Inflammatory macrophage (primary cell): Measurements from ENCODE around the gene ARF1.

ENCODE experiments used
- DNase-seq, 2 donors: peaks; one replicate each; pipeline ENCODE4 v3.0.0-alpha.2; 2020 to 2022

The ARF1 gene

DNA sequence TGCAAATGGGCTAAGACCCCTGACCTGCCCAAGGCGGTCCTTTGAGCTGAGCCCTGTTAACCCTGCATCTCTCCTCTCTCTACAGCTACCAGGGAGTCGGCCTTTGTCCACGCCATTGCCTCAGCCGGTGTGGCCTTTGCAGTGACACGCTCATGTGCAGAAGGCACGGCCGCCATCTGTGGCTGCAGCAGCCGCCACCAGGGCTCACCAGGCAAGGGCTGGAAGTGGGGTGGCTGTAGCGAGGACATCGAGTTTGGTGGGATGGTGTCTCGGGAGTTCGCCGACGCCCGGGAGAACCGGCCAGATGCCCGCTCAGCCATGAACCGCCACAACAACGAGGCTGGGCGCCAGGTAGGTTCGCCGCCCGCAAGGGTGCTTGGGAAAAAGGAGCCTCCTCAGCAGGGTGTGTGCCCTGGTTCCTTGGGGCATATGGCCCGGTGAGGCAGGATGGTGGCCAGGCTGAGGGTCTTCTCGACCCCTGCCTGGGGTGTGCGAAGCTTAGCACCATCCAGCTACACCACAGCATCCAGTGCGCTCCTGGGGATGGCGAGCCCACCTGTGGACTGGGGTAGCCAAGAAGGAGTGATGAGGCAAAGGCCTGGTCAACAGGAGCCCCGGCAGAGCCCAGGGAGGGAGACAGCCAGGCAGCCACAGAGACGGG is 31.8 kb upstream of the ARF1 start:
- DNase-seq = no peak

DNA sequence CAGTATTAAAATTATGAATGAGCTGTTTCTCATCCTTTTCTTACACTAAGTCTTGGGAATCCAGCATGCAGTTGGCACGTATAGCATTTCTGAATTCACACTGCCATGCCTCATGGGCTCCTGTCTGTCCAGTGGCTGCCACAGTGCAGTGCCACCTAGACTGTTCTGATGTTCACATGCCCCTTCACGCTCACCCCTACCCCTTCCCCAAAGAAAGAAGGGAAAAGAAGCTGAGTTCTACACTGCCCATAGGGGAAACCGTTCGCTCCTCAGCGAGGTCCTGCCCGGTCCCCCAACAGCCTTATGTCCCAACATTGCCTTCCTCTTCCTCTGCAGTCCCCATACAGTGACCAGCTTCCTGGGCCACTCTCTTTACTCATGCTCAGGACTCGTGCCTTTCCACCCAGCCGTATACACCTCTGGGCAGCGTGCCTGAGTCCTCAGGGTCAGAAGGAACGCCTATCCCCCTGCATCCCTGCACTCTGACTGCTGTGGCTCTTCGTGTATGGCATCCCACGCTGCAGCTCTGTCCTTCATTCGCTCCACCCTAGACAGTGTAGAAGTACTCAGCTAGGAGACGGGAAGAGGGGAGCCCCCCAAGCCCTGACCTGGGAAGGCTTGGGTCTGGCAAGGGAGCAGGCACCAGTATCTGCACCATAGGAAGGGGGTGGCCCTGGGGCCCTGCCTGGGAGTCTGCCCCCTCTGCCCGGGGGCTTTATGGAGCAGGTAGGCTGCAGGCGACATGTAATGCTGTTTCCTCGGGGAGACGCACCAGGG is 24.1 kb upstream of the ARF1 start:
- DNase-seq = no peak

DNA sequence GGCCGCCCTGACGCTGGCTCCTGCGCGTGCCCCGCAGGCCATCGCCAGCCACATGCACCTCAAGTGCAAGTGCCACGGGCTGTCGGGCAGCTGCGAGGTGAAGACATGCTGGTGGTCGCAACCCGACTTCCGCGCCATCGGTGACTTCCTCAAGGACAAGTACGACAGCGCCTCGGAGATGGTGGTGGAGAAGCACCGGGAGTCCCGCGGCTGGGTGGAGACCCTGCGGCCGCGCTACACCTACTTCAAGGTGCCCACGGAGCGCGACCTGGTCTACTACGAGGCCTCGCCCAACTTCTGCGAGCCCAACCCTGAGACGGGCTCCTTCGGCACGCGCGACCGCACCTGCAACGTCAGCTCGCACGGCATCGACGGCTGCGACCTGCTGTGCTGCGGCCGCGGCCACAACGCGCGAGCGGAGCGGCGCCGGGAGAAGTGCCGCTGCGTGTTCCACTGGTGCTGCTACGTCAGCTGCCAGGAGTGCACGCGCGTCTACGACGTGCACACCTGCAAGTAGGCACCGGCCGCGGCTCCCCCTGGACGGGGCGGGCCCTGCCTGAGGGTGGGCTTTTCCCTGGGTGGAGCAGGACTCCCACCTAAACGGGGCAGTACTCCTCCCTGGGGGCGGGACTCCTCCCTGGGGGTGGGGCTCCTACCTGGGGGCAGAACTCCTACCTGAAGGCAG is 23.4 kb upstream of the ARF1 start:
- DNase-seq = no peak

DNA sequence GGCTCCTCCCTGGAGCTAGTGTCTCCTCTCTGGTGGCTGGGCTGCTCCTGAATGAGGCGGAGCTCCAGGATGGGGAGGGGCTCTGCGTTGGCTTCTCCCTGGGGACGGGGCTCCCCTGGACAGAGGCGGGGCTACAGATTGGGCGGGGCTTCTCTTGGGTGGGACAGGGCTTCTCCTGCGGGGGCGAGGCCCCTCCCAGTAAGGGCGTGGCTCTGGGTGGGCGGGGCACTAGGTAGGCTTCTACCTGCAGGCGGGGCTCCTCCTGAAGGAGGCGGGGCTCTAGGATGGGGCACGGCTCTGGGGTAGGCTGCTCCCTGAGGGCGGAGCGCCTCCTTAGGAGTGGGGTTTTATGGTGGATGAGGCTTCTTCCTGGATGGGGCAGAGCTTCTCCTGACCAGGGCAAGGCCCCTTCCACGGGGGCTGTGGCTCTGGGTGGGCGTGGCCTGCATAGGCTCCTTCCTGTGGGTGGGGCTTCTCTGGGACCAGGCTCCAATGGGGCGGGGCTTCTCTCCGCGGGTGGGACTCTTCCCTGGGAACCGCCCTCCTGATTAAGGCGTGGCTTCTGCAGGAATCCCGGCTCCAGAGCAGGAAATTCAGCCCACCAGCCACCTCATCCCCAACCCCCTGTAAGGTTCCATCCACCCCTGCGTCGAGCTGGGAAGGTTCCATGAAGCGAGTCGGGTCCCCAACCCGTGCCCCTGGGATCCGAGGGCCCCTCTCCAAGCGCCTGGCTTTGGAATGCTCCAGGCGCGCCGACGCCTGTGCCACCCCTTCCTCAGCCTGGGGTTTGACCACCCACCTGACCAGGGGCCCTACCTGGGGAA is 22.7 kb upstream of the ARF1 start:
- peak; percentile 11 to 18 for DNase-seq

DNA sequence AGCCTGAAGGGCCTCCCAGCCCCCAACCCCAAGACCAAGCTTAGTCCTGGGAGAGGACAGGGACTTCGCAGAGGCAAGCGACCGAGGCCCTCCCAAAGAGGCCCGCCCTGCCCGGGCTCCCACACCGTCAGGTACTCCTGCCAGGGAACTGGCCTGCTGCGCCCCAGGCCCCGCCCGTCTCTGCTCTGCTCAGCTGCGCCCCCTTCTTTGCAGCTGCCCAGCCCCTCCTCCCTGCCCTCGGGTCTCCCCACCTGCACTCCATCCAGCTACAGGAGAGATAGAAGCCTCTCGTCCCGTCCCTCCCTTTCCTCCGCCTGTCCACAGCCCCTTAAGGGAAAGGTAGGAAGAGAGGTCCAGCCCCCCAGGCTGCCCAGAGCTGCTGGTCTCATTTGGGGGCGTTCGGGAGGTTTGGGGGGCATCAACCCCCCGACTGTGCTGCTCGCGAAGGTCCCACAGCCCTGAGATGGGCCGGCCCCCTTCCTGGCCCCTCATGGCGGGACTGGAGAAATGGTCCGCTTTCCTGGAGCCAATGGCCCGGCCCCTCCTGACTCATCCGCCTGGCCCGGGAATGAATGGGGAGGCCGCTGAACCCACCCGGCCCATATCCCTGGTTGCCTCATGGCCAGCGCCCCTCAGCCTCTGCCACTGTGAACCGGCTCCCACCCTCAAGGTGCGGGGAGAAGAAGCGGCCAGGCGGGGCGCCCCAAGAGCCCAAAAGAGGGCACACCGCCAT is 21.9 kb upstream of the ARF1 start:
- no peak for DNase-seq

DNA sequence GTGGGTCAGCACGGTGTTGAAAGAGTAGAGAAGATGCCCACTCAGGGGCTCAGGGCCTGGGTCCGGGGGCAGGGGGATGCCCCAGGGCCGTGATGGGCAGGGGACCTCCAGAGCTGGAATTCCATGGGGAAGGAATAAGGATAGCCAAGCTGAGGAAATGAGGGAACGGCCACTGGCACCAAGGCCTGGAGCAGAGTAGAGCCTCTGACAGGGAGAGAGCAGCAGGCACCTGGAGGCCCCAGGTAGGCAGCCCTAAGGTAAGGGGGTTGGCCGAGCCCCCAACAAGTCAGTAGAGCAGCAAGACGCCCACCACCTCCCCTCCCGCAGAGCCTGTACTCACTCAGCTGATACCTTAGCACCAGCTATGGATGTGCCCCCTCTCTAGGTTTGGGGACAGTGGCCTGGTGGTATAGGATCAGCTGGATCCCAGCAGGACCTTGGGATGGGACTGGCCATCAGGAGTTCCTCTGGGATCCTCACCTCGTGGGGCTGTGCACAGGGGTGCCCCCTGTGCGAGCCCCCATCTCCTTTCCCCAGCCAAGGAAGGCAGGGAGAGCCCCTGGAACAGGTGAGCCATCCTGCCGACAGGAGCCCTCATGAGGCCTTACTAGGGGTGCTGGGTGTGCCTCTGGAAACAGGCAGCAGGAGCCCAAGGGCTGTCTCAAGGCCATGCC is 21.0 kb upstream of the ARF1 start:
- DNase-seq = no peak

DNA sequence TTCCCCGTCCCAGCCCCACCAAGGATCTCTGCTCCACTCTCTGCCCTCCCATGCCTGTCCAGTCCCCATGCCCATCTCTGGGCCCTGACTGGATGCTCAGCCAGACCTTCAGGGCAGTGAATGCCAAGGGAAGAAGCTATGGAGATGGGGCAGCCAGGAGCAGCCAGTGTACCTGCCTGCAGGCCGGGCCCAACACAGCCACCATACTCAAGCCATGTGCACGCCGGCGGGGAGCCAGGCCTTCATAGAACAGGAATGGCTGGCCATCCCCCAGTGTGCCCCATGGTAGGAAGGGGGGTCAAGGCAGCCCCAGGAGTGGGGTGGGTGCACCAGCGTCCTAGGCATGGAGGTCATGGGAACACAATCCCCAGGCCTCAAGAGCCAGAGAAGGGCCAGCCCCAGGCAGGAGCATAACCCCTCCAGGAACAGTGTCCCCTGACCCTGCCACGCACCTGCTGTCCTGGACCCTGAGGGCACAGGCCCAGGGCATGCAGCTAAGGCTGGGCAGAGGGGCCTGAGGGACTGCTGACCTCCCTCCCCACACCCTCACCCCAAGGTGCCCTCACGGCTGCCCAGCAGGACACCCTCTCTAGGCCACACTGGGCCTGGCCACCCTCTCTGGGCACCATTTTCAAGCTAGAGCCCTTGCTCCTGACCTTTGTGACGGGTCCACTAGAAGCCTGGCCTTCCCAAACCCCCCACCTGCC is 20.3 kb upstream of the ARF1 start:
- DNase-seq = no peak

DNA sequence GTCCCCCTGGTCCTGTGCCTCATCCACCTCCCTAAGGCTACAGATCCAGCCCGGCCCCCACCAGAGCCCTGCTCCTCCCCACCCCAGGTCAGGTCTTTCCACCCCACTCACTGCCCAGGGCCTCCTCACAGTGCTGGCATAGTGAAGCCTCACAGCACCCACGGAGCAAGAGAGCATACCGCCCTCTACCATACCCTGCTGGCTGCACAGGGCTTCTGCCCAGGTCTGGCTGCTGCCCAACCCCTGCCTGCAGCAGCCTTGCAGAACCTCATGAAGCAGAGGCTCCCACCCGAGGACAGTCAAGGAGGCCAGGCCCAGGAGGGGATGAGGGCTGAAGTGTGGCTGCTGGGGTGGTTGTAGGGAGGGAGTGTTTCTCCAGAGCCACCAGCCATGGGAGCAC is 19.7 kb upstream of the ARF1 start:
- DNase-seq = no peak

DNA sequence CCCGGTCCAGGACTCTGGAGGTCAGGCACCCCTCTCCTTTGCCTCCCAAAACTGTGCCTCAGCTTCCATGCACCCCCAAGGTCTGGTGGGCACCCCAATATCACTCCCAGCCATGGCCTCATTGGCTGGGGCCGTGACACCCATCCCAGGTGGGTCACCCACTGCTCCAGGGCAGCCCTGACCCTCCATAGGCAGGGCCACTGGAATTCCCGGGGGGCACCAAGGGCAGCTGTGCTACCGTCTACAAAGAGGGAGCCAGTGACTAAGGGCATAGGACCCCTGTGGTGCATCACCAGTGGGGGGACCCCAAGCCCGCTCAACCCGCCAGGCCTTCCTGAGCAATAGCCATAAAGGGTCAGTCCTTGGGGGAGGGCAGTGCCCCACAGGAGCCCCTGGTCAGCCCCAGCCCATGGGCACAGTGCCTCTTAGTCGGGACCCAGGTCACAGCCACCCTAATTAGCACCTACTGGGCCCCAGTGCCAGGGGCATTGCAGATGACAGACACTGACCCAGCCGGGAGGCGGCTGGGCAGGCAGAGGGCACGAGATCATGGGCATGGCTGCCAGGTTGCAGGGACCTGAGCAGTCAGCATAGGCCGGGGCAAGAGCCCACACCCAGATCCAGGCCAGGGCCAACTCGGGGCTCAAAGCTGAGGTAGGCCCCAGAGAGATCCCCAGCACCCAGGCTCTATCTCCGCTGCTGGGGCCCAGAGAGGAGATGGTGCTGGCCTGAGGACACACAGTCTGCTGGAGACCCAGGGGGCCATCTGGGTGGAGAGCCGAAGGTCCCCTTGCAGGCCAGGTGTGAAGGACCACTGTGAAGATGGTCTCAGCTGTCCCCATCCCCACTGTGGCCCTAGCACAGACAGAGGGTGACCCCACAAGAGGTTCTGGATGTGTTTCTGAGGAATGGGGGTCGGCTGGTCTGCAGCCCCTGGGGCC is 19.0 kb upstream of the ARF1 start:
- no peak for DNase-seq

DNA sequence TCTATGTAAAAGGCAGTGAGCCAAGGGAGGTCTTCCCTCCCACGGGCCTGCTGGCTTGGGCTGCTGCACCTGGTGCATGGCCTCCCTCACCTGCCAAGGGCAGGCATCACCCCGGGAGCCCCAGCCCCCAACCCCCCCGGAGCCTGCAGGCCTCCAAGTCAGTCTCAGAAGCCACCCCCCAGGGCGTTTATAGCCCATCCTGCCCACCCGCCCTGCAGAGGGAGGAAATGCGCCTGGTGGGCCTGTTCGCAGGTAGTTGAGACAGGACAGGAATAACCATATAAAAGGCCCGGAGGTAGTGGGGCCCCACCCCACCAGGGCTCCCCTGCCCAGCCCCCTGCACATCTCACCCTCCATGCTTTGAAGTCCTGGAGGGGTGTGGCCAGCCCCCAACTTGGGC is 18.2 kb upstream of the ARF1 start:
- DNase-seq = no peak

DNA sequence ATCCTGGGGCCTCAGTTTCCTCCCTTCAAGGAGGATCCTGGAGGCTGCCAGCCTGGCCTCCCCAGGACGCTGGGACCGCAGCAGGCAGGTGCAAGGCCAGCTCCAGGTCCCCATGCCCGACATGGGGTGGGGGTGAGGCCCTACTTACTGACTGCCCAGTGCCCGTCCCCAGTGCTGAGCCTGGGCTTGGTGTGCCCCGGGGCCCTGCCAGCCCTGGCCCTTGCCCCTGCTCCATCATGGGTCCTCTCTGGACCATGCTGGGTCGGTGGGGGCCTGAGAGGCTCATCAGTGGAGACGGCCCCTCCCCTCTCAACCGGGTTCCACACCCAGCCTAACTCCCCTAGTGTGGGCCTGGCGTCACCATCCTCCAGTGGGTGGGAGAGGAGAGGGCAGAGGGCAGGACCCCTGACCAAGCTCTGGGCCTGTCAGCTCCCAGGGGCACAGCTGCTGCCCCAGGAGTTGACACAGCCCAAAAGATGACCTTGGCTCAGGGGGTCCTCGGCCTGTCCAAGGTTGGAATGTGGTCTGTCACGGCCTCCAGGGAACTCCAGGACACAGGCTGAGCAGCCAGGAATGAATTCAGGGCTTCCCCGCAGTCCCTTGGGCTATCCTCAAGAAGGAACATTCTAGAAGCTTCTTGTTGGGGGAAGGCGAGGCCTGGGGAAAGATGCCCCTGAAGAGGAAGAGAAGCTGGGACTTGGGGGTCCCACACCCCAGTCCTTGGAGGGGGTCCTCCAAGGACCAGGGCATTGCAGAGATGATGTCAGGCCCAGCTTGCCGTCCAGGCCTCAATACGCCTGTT is 17.6 kb upstream of the ARF1 start:
- no peak for DNase-seq

DNA sequence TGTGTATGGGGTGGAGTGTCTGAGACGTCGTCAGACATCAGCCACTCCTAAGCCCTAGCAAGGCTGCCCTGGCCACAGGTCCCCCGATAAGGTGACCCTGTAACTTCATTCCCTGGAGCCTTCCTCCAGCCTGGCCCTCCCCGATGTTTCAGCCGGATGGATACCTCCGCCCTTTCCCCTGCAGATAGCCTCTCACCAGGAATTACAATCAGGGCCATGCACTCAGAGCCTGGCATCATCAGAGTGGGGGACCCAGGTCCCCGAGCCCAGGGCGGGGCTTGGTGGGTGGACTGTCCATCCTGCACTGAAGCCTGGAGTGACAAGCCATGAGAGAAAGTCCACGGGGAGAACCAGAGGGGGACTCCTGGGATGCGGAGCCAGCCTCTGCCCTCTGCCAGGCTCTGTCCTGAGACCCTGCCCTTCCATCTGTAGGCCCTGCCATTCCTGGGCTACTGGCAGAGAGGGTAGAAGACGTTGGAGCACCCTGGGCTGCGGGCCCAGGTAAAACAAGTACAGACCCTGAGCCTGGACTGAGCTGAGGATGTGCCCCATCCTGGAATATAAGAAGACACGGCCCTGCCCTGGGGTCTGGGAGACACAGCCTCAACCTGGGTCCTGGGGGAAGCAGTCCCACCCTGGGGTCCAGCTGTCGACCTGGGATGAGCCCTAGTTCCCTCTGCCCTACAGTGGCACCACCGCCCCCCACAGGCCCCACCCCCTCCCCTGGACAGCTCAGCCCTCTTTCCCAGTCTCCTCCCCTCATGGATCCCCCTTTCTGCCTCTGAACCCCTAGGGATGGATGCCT is 16.8 kb upstream of the ARF1 start:
- DNase-seq = no peak

DNA sequence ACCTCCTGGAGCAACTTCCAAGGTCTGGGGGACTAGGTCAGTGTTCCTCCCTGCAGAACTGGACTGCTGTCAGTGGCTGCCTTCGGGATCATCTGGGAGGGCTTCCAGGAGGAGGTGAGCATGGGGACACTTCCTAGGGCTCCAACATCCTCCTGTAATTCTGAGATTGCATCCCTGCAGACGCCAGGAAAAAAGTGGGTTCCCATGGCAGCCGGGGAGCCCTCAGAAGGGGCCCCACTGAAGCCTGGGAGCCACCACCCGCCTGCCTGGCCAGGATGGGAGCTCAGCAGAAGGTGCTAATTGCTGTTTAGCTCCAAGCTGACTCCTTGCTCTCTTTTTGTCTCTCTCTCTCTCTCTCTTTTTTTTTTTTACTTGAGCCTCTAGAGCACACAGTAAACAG is 16.1 kb upstream of the ARF1 start:
- DNase-seq = no peak

DNA sequence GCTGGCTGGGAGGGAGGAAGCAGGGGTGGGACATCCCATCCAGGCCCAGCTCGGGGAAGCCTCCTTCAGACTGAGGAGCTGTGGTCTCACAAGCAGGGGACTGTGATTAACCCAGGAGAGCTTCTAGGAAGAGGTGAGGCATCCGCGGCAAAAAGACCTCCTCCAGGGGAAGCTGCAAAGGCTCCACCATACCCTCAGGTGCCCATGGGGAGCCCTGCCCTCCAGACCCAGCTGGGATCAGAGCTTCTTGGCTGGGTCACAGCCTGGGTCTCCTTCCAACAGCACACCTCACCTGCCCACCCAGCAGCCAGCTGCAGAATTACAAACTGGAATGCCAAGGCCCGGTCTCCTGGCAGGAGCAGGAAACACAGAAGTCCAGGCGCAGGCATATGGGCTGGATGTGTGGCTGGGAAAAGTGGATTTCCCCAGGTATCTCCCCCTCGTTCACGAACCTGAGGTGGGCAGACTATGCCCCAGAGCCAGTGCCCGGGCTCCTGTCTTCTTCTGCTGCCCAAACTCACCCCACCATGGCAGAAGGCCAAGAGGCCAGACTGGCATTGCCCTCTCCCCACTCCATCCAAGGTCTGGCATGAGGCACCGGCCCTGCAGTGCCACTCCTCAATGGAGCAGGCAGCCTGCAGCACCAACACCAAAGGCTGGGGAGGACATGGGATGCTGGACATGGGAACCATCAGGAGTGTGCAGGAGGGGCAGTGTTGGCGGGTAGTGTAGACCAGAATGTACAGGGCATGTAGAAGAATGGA is 15.4 kb upstream of the ARF1 start:
- DNase-seq = no peak

DNA sequence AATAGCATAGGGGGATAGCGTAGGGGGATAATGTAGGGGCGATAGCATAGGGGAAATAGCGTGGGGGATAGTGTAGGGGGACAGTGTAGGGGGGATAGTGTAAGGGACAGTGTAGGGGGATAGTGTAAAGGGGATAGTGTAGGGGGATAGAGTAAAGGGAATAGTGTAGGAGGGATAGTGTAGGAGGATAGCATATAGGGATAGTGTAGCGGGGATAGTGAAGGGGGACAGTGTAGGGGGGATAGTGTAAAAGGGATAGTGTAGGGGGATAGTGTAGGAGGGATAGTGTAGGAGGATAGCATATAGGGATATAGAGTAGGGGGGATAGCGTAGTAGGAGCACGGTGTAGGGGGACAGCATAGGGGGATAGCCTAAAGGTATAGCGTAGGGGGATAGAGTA is 14.1 kb upstream of the ARF1 start:
- no peak for DNase-seq

DNA sequence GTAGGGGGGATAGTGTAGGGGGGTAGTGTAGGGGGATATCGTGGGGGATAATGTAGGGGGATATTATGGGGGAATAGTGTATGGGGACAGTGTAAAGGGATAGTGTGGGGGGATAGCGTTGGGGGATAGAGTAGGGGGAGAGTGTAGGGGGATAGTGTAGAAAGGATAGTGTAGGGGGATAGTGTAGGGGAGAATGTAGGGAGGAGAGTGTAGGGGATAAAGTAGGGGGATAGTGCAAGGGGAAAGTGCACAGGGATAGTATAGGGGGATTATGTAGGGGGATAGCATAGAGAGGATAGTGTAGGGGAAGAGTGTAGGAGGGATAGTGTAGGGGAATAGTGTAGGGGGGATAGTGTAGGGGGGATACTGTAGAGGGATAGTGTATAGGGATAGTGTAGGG is 12.3 kb upstream of the ARF1 start:
- DNase-seq = no peak

DNA sequence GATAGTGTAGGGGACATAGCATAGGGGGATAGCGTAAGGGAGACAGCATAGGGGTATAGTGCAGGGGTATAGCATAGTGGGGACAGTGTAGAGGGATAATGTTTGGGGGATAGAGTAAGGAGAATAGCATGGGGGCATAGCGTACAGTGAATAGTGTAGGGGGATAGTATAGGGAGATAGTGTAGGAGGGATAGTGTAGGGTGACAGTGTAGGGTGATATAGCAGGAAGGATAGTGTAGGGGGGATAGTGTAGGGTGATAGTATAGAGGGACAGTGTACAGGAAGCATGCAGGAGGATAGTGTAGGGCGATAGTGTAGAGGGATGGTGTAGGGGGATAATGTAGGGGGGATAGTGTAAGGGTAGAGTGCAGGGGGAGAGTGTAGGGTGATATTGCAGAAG is 11.7 kb upstream of the ARF1 start:
- no peak for DNase-seq
